ENCODE data around the gene PYROXD2.

GRCh38 chr10:98384531-98385133, 30.4 kb downstream of the PYROXD2 start:
- TF ChIP-seq CTCF (conservative IDR thresholded peaks at IDR 0.05; ENCODE audit: low read depth in 2 of 2) (no peak), CREB1 (CRISPR knock-in tag; IDR thresholded peaks at IDR 0.05; ENCODE audit: low read depth) (no peak), REST (IDR thresholded peaks at IDR 0.05; ENCODE audit: unreplicated experiment) (no peak), EZH2 (IDR thresholded peaks at IDR 0.05; ENCODE audit: low read depth, unreplicated experiment) (no peak), POLR2AphosphoS5 (IDR thresholded peaks at IDR 0.05; ENCODE audit: low read depth) (no peak), EZH2phosphoT487 (IDR thresholded peaks at IDR 0.05; ENCODE audit: unreplicated experiment) (no peak), ETS1 (IDR thresholded peaks at IDR 0.05) (no peak), ZNF331 (CRISPR knock-in tag; IDR thresholded peaks at IDR 0.05; ENCODE audit: low read depth) (no peak), ZNF462 (CRISPR knock-in tag; IDR thresholded peaks at IDR 0.05) (no peak), NANOG (IDR thresholded peaks at IDR 0.05; ENCODE audit: borderline replicate concordance) (no peak), ZNF114 (CRISPR knock-in tag; IDR thresholded peaks at IDR 0.05) (no peak), STAT1 (IDR thresholded peaks at IDR 0.05; ENCODE audit: unreplicated experiment) (no peak), JUNB (IDR thresholded peaks at IDR 0.05; ENCODE audit: unreplicated experiment) (no peak)
